ENCODE measurements around the gene GRM7. TPM values are rescaled to one million over a fixed set of nuclear protein-coding genes. Genes with fewer than 3 reads are reported as not detected.

Gene GRM7
- total and polyA plus RNA-seq, 2 experiments from 2014 or later: 0.40 TPM; not detected in 1

DNA sequence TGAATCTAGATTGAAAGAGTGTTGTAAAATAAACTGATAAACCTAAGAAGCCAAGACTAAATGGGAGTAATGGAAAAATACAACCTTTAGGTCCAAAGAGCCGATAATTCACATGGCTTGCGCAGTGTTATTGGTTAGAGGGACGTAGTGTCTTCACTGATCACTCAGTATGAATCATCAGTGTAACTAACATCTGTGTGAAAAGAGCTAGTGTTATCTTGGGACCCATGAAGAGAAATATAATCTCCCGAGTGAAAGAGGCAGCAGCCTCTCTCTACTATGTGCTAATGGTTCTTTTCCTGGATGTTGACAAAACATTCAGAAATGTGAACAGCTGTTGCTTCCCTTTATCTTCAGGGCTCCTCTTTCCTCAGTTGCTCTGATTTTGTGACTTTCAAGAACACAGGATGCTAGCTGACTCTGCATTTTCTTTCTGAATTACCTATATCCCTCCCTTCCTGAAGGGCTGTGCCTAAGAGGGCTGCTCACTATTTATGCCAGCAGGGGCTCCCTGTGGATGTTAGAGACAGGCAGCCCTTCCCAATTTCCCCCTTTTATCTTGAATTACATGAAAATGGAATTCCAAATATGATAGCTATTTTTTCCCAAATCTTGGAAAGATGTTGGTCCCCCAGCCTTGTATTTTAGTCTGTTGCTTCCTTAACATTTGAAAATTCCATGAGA lies 128.8 kb downstream of the GRM7 start (continued):
- TF ChIP-seq, protein P1, sequence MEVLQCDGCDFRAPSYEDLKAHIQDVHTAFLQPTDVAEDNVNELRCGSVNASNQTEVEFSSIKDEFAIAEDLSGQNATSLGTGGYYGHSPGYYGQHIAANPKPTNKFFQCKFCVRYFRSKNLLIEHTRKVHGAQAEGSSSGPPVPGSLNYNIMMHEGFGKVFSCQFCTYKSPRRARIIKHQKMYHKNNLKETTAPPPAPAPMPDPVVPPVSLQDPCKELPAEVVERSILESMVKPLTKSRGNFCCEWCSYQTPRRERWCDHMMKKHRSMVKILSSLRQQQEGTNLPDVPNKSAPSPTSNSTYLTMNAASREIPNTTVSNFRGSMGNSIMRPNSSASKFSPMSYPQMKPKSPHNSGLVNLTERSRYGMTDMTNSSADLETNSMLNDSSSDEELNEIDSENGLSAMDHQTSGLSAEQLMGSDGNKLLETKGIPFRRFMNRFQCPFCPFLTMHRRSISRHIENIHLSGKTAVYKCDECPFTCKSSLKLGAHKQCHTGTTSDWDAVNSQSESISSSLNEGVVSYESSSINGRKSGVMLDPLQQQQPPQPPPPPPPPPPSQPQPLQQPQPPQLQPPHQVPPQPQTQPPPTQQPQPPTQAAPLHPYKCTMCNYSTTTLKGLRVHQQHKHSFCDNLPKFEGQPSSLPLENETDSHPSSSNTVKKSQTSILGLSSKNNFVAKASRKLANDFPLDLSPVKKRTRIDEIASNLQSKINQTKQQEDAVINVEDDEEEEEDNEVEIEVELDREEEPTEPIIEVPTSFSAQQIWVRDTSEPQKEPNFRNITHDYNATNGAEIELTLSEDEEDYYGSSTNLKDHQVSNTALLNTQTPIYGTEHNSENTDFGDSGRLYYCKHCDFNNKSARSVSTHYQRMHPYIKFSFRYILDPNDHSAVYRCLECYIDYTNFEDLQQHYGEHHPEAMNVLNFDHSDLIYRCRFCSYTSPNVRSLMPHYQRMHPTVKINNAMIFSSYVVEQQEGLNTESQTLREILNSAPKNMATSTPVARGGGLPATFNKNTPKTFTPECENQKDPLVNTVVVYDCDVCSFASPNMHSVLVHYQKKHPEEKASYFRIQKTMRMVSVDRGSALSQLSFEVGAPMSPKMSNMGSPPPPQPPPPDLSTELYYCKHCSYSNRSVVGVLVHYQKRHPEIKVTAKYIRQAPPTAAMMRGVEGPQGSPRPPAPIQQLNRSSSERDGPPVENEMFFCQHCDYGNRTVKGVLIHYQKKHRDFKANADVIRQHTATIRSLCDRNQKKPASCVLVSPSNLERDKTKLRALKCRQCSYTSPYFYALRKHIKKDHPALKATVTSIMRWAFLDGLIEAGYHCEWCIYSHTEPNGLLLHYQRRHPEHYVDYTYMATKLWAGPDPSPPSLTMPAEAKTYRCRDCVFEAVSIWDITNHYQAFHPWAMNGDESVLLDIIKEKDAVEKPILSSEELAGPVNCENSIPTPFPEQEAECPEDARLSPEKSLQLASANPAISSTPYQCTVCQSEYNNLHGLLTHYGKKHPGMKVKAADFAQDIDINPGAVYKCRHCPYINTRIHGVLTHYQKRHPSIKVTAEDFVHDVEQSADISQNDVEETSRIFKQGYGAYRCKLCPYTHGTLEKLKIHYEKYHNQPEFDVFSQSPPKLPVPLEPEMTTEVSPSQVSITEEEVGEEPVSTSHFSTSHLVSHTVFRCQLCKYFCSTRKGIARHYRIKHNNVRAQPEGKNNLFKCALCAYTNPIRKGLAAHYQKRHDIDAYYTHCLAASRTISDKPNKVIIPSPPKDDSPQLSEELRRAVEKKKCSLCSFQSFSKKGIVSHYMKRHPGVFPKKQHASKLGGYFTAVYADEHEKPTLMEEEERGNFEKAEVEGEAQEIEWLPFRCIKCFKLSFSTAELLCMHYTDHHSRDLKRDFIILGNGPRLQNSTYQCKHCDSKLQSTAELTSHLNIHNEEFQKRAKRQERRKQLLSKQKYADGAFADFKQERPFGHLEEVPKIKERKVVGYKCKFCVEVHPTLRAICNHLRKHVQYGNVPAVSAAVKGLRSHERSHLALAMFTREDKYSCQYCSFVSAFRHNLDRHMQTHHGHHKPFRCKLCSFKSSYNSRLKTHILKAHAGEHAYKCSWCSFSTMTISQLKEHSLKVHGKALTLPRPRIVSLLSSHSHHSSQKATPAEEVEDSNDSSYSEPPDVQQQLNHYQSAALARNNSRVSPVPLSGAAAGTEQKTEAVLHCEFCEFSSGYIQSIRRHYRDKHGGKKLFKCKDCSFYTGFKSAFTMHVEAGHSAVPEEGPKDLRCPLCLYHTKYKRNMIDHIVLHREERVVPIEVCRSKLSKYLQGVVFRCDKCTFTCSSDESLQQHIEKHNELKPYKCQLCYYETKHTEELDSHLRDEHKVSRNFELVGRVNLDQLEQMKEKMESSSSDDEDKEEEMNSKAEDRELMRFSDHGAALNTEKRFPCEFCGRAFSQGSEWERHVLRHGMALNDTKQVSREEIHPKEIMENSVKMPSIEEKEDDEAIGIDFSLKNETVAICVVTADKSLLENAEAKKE (CRISPR knock-in tag; IDR thresholded peaks at IDR 0.05): no peak
- TF ChIP-seq JUNB (IDR thresholded peaks at IDR 0.05; ENCODE audit: unreplicated experiment) (no peak), CREB1 (CRISPR knock-in tag; IDR thresholded peaks at IDR 0.05; ENCODE audit: low read depth) (no peak), EZH2phosphoT487 (IDR thresholded peaks at IDR 0.05; ENCODE audit: unreplicated experiment) (no peak), STAT1 (IDR thresholded peaks at IDR 0.05; ENCODE audit: unreplicated experiment) (no peak), POLR2AphosphoS5 (IDR thresholded peaks at IDR 0.05; ENCODE audit: low read depth) (no peak), ZNF331 (CRISPR knock-in tag; IDR thresholded peaks at IDR 0.05; ENCODE audit: low read depth) (no peak)
- TF ChIP-seq, protein P2, sequence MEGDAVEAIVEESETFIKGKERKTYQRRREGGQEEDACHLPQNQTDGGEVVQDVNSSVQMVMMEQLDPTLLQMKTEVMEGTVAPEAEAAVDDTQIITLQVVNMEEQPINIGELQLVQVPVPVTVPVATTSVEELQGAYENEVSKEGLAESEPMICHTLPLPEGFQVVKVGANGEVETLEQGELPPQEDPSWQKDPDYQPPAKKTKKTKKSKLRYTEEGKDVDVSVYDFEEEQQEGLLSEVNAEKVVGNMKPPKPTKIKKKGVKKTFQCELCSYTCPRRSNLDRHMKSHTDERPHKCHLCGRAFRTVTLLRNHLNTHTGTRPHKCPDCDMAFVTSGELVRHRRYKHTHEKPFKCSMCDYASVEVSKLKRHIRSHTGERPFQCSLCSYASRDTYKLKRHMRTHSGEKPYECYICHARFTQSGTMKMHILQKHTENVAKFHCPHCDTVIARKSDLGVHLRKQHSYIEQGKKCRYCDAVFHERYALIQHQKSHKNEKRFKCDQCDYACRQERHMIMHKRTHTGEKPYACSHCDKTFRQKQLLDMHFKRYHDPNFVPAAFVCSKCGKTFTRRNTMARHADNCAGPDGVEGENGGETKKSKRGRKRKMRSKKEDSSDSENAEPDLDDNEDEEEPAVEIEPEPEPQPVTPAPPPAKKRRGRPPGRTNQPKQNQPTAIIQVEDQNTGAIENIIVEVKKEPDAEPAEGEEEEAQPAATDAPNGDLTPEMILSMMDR (conservative IDR thresholded peaks at IDR 0.05; ENCODE audit: low read depth in 2 of 2): no peak
- TF ChIP-seq, protein P3, sequence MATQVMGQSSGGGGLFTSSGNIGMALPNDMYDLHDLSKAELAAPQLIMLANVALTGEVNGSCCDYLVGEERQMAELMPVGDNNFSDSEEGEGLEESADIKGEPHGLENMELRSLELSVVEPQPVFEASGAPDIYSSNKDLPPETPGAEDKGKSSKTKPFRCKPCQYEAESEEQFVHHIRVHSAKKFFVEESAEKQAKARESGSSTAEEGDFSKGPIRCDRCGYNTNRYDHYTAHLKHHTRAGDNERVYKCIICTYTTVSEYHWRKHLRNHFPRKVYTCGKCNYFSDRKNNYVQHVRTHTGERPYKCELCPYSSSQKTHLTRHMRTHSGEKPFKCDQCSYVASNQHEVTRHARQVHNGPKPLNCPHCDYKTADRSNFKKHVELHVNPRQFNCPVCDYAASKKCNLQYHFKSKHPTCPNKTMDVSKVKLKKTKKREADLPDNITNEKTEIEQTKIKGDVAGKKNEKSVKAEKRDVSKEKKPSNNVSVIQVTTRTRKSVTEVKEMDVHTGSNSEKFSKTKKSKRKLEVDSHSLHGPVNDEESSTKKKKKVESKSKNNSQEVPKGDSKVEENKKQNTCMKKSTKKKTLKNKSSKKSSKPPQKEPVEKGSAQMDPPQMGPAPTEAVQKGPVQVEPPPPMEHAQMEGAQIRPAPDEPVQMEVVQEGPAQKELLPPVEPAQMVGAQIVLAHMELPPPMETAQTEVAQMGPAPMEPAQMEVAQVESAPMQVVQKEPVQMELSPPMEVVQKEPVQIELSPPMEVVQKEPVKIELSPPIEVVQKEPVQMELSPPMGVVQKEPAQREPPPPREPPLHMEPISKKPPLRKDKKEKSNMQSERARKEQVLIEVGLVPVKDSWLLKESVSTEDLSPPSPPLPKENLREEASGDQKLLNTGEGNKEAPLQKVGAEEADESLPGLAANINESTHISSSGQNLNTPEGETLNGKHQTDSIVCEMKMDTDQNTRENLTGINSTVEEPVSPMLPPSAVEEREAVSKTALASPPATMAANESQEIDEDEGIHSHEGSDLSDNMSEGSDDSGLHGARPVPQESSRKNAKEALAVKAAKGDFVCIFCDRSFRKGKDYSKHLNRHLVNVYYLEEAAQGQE (IDR thresholded peaks at IDR 0.05; ENCODE audit: unreplicated experiment): no peak
